H9 (cell line): ENCODE results near the gene CLDN22. TPM values are rescaled to one million over a fixed set of nuclear protein-coding genes. Genes with fewer than 3 reads are reported as not detected.

ENCODE experiments used
- DNase-seq: peaks from one replicate; pipeline ENCODE4 v3.0.0-alpha.2; 2017
- H2AFZ ChIP-seq: one replicate; pipeline ENCODE4 v1.6.1; 2013; ENCODE audit warnings: mild to moderate bottlenecking, low read length, control low read depth, moderate library complexity
- H2AK5ac ChIP-seq: 2 replicates; pipeline ENCODE4 v1.6.1; 2013; ENCODE audit warnings: low read length, control low read depth, mixed read lengths; ENCODE audit not compliant: insufficient read length
- H2BK120ac ChIP-seq: one replicate; pipeline ENCODE4 v1.6.1; 2013; ENCODE audit warnings: low read depth, mild to moderate bottlenecking, low read length, control low read depth, inconsistent platforms; ENCODE audit not compliant: poor library complexity, severe bottlenecking
- H2BK12ac ChIP-seq: 2 replicates; pipeline ENCODE4 v1.6.1; 2013; ENCODE audit warnings: low read length, control low read depth, mixed read lengths, low read depth; ENCODE audit not compliant: insufficient read length
- H2BK15ac ChIP-seq: 2 replicates; pipeline ENCODE4 v1.6.1; 2013; ENCODE audit warnings: low read depth, low read length, control low read depth
- H2BK20ac ChIP-seq: one replicate; pipeline ENCODE4 v1.6.1; 2013; ENCODE audit warnings: low read depth, mild to moderate bottlenecking, low read length, control low read depth, inconsistent platforms; ENCODE audit not compliant: poor library complexity, severe bottlenecking
- H2BK5ac ChIP-seq: 2 replicates; pipeline ENCODE4 v1.6.1; 2013; ENCODE audit warnings: low read length, control low read depth, mixed read lengths; ENCODE audit not compliant: insufficient read length
- H3K14ac ChIP-seq: 2 replicates; pipeline ENCODE4 v1.6.1; 2013; ENCODE audit warnings: low read length, control low read depth; ENCODE audit not compliant: insufficient read depth
- H3K18ac ChIP-seq: 2 replicates; pipeline ENCODE4 v1.6.1; 2013; ENCODE audit warnings: low read depth, mild to moderate bottlenecking, mixed read lengths, low read length, control low read depth; ENCODE audit not compliant: insufficient read length
- H3K23ac ChIP-seq: 2 replicates; pipeline ENCODE4 v1.6.1; 2013; ENCODE audit warnings: low read length, control low read depth, mixed read lengths, low read depth; ENCODE audit not compliant: insufficient read length
- H3K23me2 ChIP-seq: 2 replicates; pipeline ENCODE4 v1.6.1; 2013; ENCODE audit warnings: low read depth, mild to moderate bottlenecking, mixed read lengths, low read length, control low read depth; ENCODE audit not compliant: insufficient read length, poor library complexity, severe bottlenecking
- H3K27ac ChIP-seq: 2 replicates; pipeline ENCODE4 v1.5.1; 2013; ENCODE audit warnings: low read length, control low read depth, mixed read lengths, low read depth; ENCODE audit not compliant: insufficient read length
- H3K27me3 ChIP-seq: 2 replicates; pipeline ENCODE4 v1.6.1; 2013; ENCODE audit warnings: low read length, control low read depth, inconsistent platforms; ENCODE audit not compliant: insufficient read depth
- H3K4ac ChIP-seq: 2 replicates; pipeline ENCODE4 v1.6.1; 2013; ENCODE audit warnings: low read depth, mild to moderate bottlenecking, control low read depth, inconsistent platforms, low read length, moderate library complexity
- H3K4me1 ChIP-seq: 2 replicates; pipeline ENCODE4 v1.6.1; 2013; ENCODE audit warnings: low read length, control low read depth, inconsistent platforms; ENCODE audit not compliant: insufficient read depth
- H3K4me2 ChIP-seq: 2 replicates; pipeline ENCODE4 v1.6.1; 2013; ENCODE audit warnings: low read length, control low read depth, mixed read lengths; ENCODE audit not compliant: insufficient read length, insufficient read depth
- H3K56ac ChIP-seq: 2 replicates; pipeline ENCODE4 v1.6.1; 2013; ENCODE audit warnings: low read depth, mild to moderate bottlenecking, mixed read lengths, low read length, control low read depth; ENCODE audit not compliant: insufficient read length
- H3K79me1 ChIP-seq: 2 replicates; pipeline ENCODE4 v1.6.1; 2013; ENCODE audit warnings: low read depth, mild to moderate bottlenecking, moderate library complexity, low read length, control low read depth, inconsistent platforms; ENCODE audit not compliant: insufficient read depth, poor library complexity, severe bottlenecking
- H3K79me2 ChIP-seq: 2 replicates; pipeline ENCODE4 v1.6.1; 2013; ENCODE audit warnings: low read length, control low read depth, inconsistent platforms; ENCODE audit not compliant: insufficient read depth
- H3K9ac ChIP-seq: 2 replicates; pipeline ENCODE4 v1.6.1; 2013; ENCODE audit warnings: low read length, control low read depth, mixed read lengths; ENCODE audit not compliant: insufficient read length; ENCODE audit errors: extremely low read depth
- H3K9me3 ChIP-seq: one replicate; pipeline ENCODE4 v1.6.1; 2013; ENCODE audit warnings: low read depth, low read length, inconsistent platforms; ENCODE audit not compliant: control insufficient read depth
- H3T11ph ChIP-seq: one replicate; pipeline ENCODE4 v1.6.1; 2013; ENCODE audit warnings: mild to moderate bottlenecking, low read length, control low read depth, inconsistent platforms
- H4K20me1 ChIP-seq: one replicate; pipeline ENCODE4 v1.6.1; 2013; ENCODE audit not compliant: control insufficient read depth, insufficient read length, insufficient read depth
- H4K5ac ChIP-seq: 2 replicates; pipeline ENCODE4 v1.6.1; 2013; ENCODE audit warnings: low read depth, mild to moderate bottlenecking, mixed read lengths, low read length, control low read depth; ENCODE audit not compliant: insufficient read length
- H4K8ac ChIP-seq: replicated peaks from 2 replicates; pipeline ENCODE4 v1.6.1; 2013; ENCODE audit warnings: low read length, control low read depth, mixed read lengths, low read depth; ENCODE audit not compliant: insufficient read length
- H4K91ac ChIP-seq: 2 replicates; pipeline ENCODE4 v1.6.1; 2013; ENCODE audit warnings: low read depth, mild to moderate bottlenecking, moderate library complexity, mixed read lengths, low read length, control low read depth; ENCODE audit not compliant: insufficient read length
- H3K27ac Mint-ChIP-seq, 3 experiments: 2 replicates in 2 of 3; 3 replicates in 1 of 3; pipeline ENCODE4 v1.8.0; 2020 to 2021; ENCODE audit warnings: mixed read lengths in 3 of 3, mild to moderate bottlenecking in 1 of 3, moderate library complexity in 1 of 3
- H3K27me3 Mint-ChIP-seq: 2 replicates; pipeline ENCODE4 v1.8.0; 2021; ENCODE audit warnings: low read depth, mild to moderate bottlenecking, moderate library complexity, mixed read lengths
- H3K36me3 Mint-ChIP-seq, 3 experiments: 2 replicates in 2 of 3; 3 replicates in 1 of 3; pipeline ENCODE4 v1.8.0; 2020 to 2021; ENCODE audit warnings: low read depth in 3 of 3, mixed read lengths in 3 of 3; ENCODE audit not compliant: insufficient read depth in 1 of 3
- H3K4me1 Mint-ChIP-seq, 2 experiments: 2 replicates each; pipeline ENCODE4 v1.8.0; 2020; ENCODE audit warnings: mixed read lengths in 2 of 2
- H3K4me3 Mint-ChIP-seq, 2 experiments: 2 replicates in 1 of 2; 3 replicates in 1 of 2; pipeline ENCODE4 v1.8.0; 2020 to 2021; ENCODE audit warnings: mild to moderate bottlenecking in 2 of 2, mixed read lengths in 2 of 2, moderate library complexity in 1 of 2
- H3K9me3 Mint-ChIP-seq, 2 experiments: 2 replicates in 1 of 2; 3 replicates in 1 of 2; pipeline ENCODE4 v1.8.0; 2020; ENCODE audit warnings: mild to moderate bottlenecking in 2 of 2, mixed read lengths in 2 of 2, moderate library complexity in 1 of 2
- WGBS: extraction: QIAGEN DNeasy Blood & Tissue Kit; methylation state at CpG from one replicate; pipeline ENCODE4 v1.1.7; 2013; ENCODE audit warnings: missing lambda C conversion rate, low lambda C conversion rate, mixed read lengths; ENCODE audit not compliant: insufficient read length; ENCODE audit errors: extremely low coverage; 5-methylcytosine and 5-hydroxymethylcytosine counted together
- total RNA-seq: library from RNA; stranded (reverse); gene quantifications from 2 replicates; pipeline ENCODE4 v1.2.1, GENCODE V29; 2021
- TF ChIP-seq, protein P1 (sequence below): fragments of 200-600 bp; sonication (generic); conservative IDR thresholded peaks from 3 replicates; pipeline ENCODE4 v1.8.0; 2021; ENCODE audit warnings: antibody characterized with exemption, mild to moderate bottlenecking

The CLDN22 gene
- total RNA-seq, 1 experiment from 2014 or later, result not detected

DNA sequence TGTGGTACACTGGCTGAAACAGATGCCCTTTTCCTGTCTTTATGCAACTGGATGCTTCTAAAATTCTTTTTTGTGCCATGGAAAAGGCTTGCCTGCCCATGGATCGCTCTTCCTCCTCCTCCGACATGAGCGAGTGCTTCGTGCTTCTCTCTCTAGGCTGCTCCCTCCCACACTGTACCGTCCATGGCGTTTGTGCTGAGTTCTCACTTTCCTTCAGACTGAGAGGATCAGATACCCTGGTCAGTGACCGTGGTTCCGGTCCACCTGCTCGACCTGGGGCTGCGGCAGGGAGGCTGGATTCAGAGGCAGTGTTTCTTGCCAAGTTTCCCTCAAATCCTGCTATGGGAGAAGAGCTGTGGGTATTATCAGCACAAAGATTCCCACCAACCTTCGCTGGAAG is 12.4 kb upstream of the CLDN22 start:
- no peak overlapping the region for H3K4me3 Mint-ChIP-seq
- no peak overlapping the region for H2BK15ac ChIP-seq
- H3K4me1 Mint-ChIP-seq, result peaks cover 0 to 4% of the 10 kb centered on the region in 2 experiments; a peak in 1 of 4 replicates
- H2BK120ac ChIP-seq, result no peak overlapping the region
- H3K9me3 Mint-ChIP-seq, result peaks cover 0 to 6% of the 10 kb centered on the region in 2 experiments; a peak in 4 of 5 replicates
- no peak overlapping the region for H3K27ac Mint-ChIP-seq
- no peak overlapping the region for H2BK5ac ChIP-seq
- TF ChIP-seq, protein P1, sequence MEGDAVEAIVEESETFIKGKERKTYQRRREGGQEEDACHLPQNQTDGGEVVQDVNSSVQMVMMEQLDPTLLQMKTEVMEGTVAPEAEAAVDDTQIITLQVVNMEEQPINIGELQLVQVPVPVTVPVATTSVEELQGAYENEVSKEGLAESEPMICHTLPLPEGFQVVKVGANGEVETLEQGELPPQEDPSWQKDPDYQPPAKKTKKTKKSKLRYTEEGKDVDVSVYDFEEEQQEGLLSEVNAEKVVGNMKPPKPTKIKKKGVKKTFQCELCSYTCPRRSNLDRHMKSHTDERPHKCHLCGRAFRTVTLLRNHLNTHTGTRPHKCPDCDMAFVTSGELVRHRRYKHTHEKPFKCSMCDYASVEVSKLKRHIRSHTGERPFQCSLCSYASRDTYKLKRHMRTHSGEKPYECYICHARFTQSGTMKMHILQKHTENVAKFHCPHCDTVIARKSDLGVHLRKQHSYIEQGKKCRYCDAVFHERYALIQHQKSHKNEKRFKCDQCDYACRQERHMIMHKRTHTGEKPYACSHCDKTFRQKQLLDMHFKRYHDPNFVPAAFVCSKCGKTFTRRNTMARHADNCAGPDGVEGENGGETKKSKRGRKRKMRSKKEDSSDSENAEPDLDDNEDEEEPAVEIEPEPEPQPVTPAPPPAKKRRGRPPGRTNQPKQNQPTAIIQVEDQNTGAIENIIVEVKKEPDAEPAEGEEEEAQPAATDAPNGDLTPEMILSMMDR, result no peak
- H3K9me3 ChIP-seq, result no peaks in the 10 kb centered on the region
- DNase-seq, result no peak
- no peak overlapping the region for H2AFZ ChIP-seq
- H3K4me2 ChIP-seq, result no peak overlapping the region
- no peak overlapping the region for H2AK5ac ChIP-seq
- H3T11ph ChIP-seq, result no peak overlapping the region
- no peak overlapping the region for H3K18ac ChIP-seq
- no CpG with 5 or more reads among the region's 11 CpGs for WGBS
- H4K8ac ChIP-seq, result no peak overlapping the region
- H4K20me1 ChIP-seq, result no peaks in the 10 kb centered on the region
- H4K91ac ChIP-seq, result no peak overlapping the region
- no peak overlapping the region for H3K27ac ChIP-seq
- no peak overlapping the region for H3K14ac ChIP-seq
- H3K27me3 Mint-ChIP-seq, result peaks cover 3% of the 10 kb centered on the region
- H3K79me1 ChIP-seq, result no peaks in the 10 kb centered on the region
- H3K4ac ChIP-seq, result no peak overlapping the region
- H3K27me3 ChIP-seq, result no peaks in the 10 kb centered on the region
- H3K56ac ChIP-seq, result no peak overlapping the region
- H3K4me1 ChIP-seq, result no peaks in the 10 kb centered on the region
- peaks cover 0 to 7% (median 0%) of the 10 kb centered on the region in 3 experiments; a peak in 2 of 7 replicates for H3K36me3 Mint-ChIP-seq
- H3K23ac ChIP-seq, result no peak overlapping the region
- no peak overlapping the region for H2BK12ac ChIP-seq
- H3K23me2 ChIP-seq, result no peaks in the 10 kb centered on the region
- H2BK20ac ChIP-seq, result no peak overlapping the region
- H3K79me2 ChIP-seq, result no peaks in the 10 kb centered on the region
- H4K5ac ChIP-seq, result no peak overlapping the region
- H3K9ac ChIP-seq, result no peak overlapping the region
